GM21576 (cell line): ENCODE results near the gene RC3H1.

Experiments used
- ATAC-seq: cut with Tn5 transposase; IDR thresholded peaks from one replicate; pipeline ENCODE4 v1.9.1; 2021; ENCODE audit warnings: mild to moderate bottlenecking, moderate library complexity; ENCODE audit not compliant: unreplicated experiment

The RC3H1 gene

DNA sequence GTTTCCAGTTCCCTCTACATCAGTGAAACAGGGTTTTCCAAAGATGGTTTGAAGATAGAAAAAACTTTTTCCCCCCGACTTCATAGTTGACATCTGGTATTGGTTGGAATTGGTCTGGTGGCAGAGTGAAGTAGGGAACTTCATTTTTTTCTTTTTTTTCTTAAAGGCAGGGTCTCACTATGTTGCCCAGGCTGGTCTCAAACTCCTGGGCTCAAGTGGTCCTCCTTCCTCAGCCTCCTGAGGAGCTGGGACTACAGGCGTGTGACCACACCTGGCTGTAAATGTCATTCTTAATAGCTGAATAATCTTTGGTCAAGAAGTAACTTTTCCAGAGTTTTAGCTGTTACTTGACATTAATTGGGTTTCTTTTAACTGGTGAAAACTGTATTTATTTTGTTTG, 132.3 kb downstream of the RC3H1 start:
- no peak for ATAC-seq

DNA sequence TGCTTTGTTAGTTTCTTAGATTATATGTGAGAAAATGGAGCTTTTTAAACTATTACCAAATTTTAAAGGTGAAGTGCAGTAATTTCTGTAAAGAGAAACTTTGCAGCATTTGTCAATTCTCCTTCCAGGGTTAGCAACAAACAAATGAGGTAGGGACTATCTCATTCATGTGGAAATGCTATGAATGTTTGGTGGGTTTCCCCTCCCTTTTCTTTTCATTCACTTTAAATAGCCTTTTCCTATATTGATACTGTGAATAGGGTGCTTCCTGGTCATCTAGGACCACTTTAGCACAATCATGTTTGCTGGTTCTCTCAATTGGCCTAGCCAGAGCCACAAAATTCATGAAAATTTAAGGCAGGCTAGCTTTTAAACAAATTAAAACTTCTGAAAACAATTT, 133.4 kb downstream of the RC3H1 start:
- ATAC-seq = no peak

DNA sequence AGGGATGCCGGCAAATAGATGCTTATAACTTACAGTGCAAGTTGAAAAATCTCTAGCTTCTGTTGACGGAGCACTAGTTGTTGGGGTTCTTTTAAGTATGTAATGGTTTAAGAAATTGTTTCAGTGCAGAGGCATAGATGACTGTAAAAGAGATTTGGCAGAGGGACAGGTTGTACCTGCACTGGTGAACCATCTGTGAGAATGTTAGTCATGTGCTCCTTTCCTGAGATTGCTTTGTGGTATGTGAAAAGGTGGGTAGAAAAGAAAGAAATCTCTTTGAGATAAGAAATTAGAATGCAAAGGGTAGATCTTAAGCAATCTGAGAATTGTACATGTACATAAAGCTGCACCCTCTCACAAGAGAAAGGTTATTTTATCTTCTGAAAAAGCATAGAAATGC, 134.5 kb downstream of the RC3H1 start:
- ATAC-seq = no peak

DNA sequence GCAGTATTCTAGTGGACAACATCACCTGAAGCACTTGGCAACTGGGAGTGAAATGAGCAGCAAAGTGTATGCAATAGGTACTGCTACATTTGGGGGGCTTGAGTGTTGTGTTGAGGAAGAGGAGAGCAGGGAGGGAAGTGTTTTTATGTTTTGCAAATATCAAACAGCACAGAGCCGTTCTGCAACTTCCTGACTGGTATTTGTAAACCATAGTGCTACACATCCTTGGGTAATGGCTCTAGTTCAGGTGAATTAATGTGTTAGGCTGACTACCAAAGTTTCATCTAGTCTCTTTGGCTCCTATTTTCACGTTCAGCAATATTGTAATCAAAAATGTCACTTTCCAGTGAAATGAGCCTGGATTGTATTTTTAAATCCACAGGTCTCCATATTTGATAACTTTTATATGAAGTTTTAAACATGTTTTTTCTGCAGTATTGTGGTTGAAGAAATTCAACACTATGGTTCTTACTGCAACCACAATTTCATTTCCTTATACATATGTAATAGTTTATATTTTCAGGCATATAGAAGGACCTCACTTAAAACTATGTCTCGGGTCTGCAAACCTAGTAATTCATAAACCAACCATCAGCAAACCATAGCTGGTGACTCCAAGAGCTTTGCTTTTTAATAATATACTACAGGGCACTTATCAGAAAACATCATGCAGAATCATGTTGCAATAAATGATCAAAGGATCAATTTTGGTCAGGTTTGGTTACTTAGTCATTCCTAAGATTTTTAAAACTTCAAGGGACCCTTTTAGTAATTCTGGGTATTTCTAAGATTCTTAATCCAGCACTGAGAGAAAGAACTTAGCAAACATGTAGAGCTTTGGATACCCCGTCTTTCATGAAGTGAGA, 135.2 kb downstream of the RC3H1 start:
- ATAC-seq = no peak

DNA sequence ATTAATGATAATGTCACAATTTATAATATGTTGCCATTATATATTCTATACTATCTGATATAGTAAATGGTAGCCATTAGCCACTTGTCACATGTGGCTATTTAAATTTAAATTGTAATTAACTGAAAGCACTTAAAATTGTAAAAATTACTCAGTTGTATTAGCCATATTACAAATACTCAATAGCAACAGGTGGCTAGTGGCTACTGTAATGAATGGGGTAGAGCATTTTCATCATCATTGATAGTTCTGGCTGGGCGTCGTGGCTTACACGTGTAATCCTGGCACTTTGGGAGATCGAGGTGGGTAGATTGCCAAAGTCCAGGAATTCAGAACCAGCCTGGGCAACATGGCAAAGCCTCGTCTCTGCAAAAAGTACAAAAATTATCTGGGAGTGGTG, 137.5 kb downstream of the RC3H1 start:
- no peak for ATAC-seq
